Keratinocyte (primary cell): Measurements from ENCODE around the gene TWSG1. TPM values are rescaled to one million over a fixed set of nuclear protein-coding genes. Genes with fewer than 3 reads are reported as not detected.
A peak's percentile ranks its signal among the peaks of the same experiment; 100 is the strongest.
"Not testable (repeated sequence)": the region's sequence is repeated elsewhere in the genome, so short reads cannot be mapped to it uniquely, and the experiment has no call there.

Experiments used
- DNase-seq: peaks from one replicate; pipeline ENCODE4 v3.0.0-alpha.2; 2011; ENCODE audit warnings: low read depth, missing footprints, low spot score
- FAIRE-seq: peaks from 2 replicates; lab custom pipeline; 2011; peaks lifted over from hg19 to GRCh38; lab: Jason Lieb, UNC
- H2AFZ ChIP-seq: 2 replicates; pipeline ENCODE4 v1.6.0; 2012; ENCODE audit warnings: low read length, control low read depth, inconsistent platforms; ENCODE audit not compliant: control insufficient read depth
- H3K27ac ChIP-seq: 2 replicates; pipeline ENCODE4 v1.5.1; 2011; ENCODE audit warnings: low read length; ENCODE audit not compliant: control insufficient read depth, insufficient read depth
- H3K27me3 ChIP-seq: 3 replicates; pipeline ENCODE4 v1.6.0; 2011; ENCODE audit warnings: low read length; ENCODE audit not compliant: control insufficient read depth, insufficient read depth; ENCODE audit errors: extremely low read depth
- H3K36me3 ChIP-seq, 2 experiments: 2 replicates in 1 of 2; 3 replicates in 1 of 2; pipeline ENCODE4 v1.5.1; 2011; ENCODE audit warnings: low read length in 2 of 2, mild to moderate bottlenecking in 1 of 2; ENCODE audit not compliant: control insufficient read depth in 2 of 2, insufficient read depth in 2 of 2; ENCODE audit errors: extremely low read depth in 1 of 2
- H3K4me1 ChIP-seq: 3 replicates; pipeline ENCODE4 v1.5.1; 2011; ENCODE audit warnings: low read length; ENCODE audit not compliant: control insufficient read depth, insufficient read depth; ENCODE audit errors: extremely low read depth
- H3K4me2 ChIP-seq: 3 replicates; pipeline ENCODE4 v1.6.0; 2011; ENCODE audit warnings: low read depth, low read length; ENCODE audit not compliant: control insufficient read depth, insufficient read depth; ENCODE audit errors: extremely low read depth
- H3K4me3 ChIP-seq, 3 experiments: fragments of 200-600 bp in 1 of 3; sonication (generic) in 1 of 3; 2 replicates in 2 of 3; 3 replicates in 1 of 3; pipeline ENCODE4 v1.5.1; 2011 to 2016; ENCODE audit warnings: low read length in 3 of 3, mild to moderate bottlenecking in 3 of 3, control low read depth in 2 of 3, inconsistent platforms in 1 of 3, low read depth in 1 of 3, mixed read lengths in 1 of 3, mixed run types in 1 of 3, moderate library complexity in 1 of 3; ENCODE audit not compliant: control insufficient read depth in 2 of 3, insufficient read depth in 2 of 3; ENCODE audit errors: extremely low read depth in 1 of 3
- H3K79me2 ChIP-seq: 2 replicates; pipeline ENCODE4 v1.6.0; 2012; ENCODE audit warnings: low read length; ENCODE audit not compliant: control insufficient read depth, insufficient read depth
- H3K9ac ChIP-seq: 3 replicates; pipeline ENCODE4 v1.6.0; 2011; ENCODE audit warnings: low read length; ENCODE audit not compliant: control insufficient read depth, insufficient read depth; ENCODE audit errors: extremely low read depth
- H3K9me1 ChIP-seq: 3 replicates; pipeline ENCODE4 v1.6.0; 2011; ENCODE audit warnings: low read length; ENCODE audit not compliant: control insufficient read depth, insufficient read depth; ENCODE audit errors: extremely low read depth
- H3K9me3 ChIP-seq: 2 replicates; pipeline ENCODE4 v1.5.1; 2012; ENCODE audit warnings: low read depth, low read length; ENCODE audit not compliant: control insufficient read depth
- H4K20me1 ChIP-seq: 3 replicates; pipeline ENCODE4 v1.6.0; 2011; ENCODE audit warnings: low read length; ENCODE audit not compliant: control insufficient read depth, insufficient read depth; ENCODE audit errors: extremely low read depth
- CTCF ChIP-seq, 3 experiments: IDR thresholded peaks in 1 of 3; conservative IDR thresholded peaks in 1 of 3; optimal IDR thresholded peaks in 1 of 3; 2 replicates in 2 of 3; 3 replicates in 1 of 3; pipeline versions ENCODE3 to v1.5.1; 2011; ENCODE audit warnings: low read length in 3 of 3, mild to moderate bottlenecking in 3 of 3, moderate library complexity in 2 of 3, control low read depth in 1 of 3, inconsistent platforms in 1 of 3; ENCODE audit not compliant: insufficient read depth in 2 of 3; ENCODE audit errors: extremely low read depth in 1 of 3
- EZH2 ChIP-seq: IDR thresholded peaks from one replicate; pipeline ENCODE4 v1.6.1; 2012; ENCODE audit warnings: inconsistent platforms, mild to moderate bottlenecking, low read length, moderate library complexity
- dilution Hi-C: fragments of 300-500 bp; cut with MboI; formaldehyde crosslinking; loops from one replicate; pipeline ENCODE4 v1.7.0; 2020; ENCODE audit warnings: low sequenced_read_pairs; ENCODE audit not compliant: extremely low pct_ligation_motif_present
- polyA plus RNA-seq, 5 experiments: library from polyadenylated mRNA; depleted of rRNA in 3 of 5; stranded (reverse) in 3 of 5; stranded (forward) in 1 of 5; unstranded in 1 of 5; fragments of >200 nt; gene quantifications; 1 replicate in 1 of 5; 2 replicates in 3 of 5; 3 replicates in 1 of 5; pipeline versions ENCODE4 v1.2.1 to v1.2.3, GENCODE V29; 2011 to 2012; ENCODE audit warnings: missing spikeins in 2 of 5, low read depth in 1 of 5, low replicate concordance in 1 of 5

Gene TWSG1
- polyA plus RNA-seq, 1 donor (not counting 4 experiments of a cell fraction or from before 2014, with no cell fraction given), result 46.9 TPM

- FAIRE-seq, result peak; percentile 98
- peak; percentile 38 for DNase-seq
- dilution Hi-C loops, result no loop called here
These were observed 31.6 kb downstream of the TWSG1 start for GRCh38 chr18:9366126-9366714.

GRCh38 chr18:9373254-9373653 lies 38.7 kb downstream of the TWSG1 start:
- H3K27ac ChIP-seq, H3K4me1 ChIP-seq, H3K9me1 ChIP-seq, H3K27me3 ChIP-seq, H3K36me3 ChIP-seq, H3K4me2 ChIP-seq, DNase-seq, H4K20me1 ChIP-seq, H3K9me3 ChIP-seq, dilution Hi-C loops, H3K9ac ChIP-seq, H3K4me3 ChIP-seq, H2AFZ ChIP-seq, H3K79me2 ChIP-seq: not testable (repeated sequence)
- FAIRE-seq, result peak; percentile 46

More at GRCh38 chr18:9366126-9366714, 31.6 kb downstream of the TWSG1 start:
- Histone ChIP-seq H3K27ac (peak overlapping the region; percentile 53), H3K9me1 (no peaks in the 10 kb centered on the region), H3K36me3 (no peaks in the 10 kb centered on the region), H4K20me1 (no peaks in the 10 kb centered on the region), H3K79me2 (no peaks in the 10 kb centered on the region), H3K9ac (peak overlapping the region; percentile 53), H2AFZ (peak overlapping the region; percentile 94), H3K27me3 (no peaks in the 10 kb centered on the region), H3K4me3 (peak overlapping the region in 1 of 3 experiments; percentile 53), H3K4me1 (peaks cover 24% of the 10 kb centered on the region), H3K9me3 (no peaks in the 10 kb centered on the region), H3K4me2 (peak overlapping the region; percentile 87)
- TF ChIP-seq CTCF (optimal IDR thresholded peaks at IDR 0.05 in 1 of 3, IDR thresholded peaks at IDR 0.05 in 1 of 3, conservative IDR thresholded peaks at IDR 0.05 in 1 of 3; ENCODE audit: extremely low read depth in 1 of 3, insufficient read depth in 2 of 3, low read length in 3 of 3), result peak; percentile 63 to 73 (median 72)
- TF ChIP-seq EZH2, result no peak

- Histone ChIP-seq H3K4me2 (no peak overlapping the region), H3K79me2 (no peaks in the 10 kb centered on the region), H3K9me1 (no peaks in the 10 kb centered on the region), H3K4me3 (no peak overlapping the region), H3K9ac (no peak overlapping the region), H3K9me3 (no peaks in the 10 kb centered on the region), H2AFZ (no peak overlapping the region), H3K36me3 (no peaks in the 10 kb centered on the region), H3K27me3 (no peaks in the 10 kb centered on the region), H3K4me1 (no peaks in the 10 kb centered on the region), H3K27ac (no peak overlapping the region), H4K20me1 (no peaks in the 10 kb centered on the region)
- DNase-seq (no peak), FAIRE-seq (no peak)
- dilution Hi-C loops, result no loop called here
- TF ChIP-seq EZH2 (no peak), CTCF (optimal IDR thresholded peaks at IDR 0.05 in 1 of 3, IDR thresholded peaks at IDR 0.05 in 1 of 3, conservative IDR thresholded peaks at IDR 0.05 in 1 of 3; ENCODE audit: extremely low read depth in 1 of 3, insufficient read depth in 2 of 3, low read length in 3 of 3) (no peak)
These were observed 44.5 kb downstream of the TWSG1 start for GRCh38 chr18:9379118-9379517.
